GM12891 (cell line): Measurements from ENCODE around the gene TTLL7.

ENCODE experiments used
- PAX5 ChIP-seq: IDR thresholded peaks from 2 replicates; pipeline ENCODE4 v1.6.1; 2011; ENCODE audit warnings: low read length, moderate library complexity, mild to moderate bottlenecking; ENCODE audit not compliant: insufficient read depth, severe bottlenecking
- POLR2A ChIP-seq: IDR thresholded peaks from 2 replicates; pipeline ENCODE4 v1.6.1; 2011; ENCODE audit warnings: low read depth, low read length, control low read depth
- POLR2AphosphoS5 ChIP-seq: IDR thresholded peaks from 2 replicates; pipeline ENCODE4 v1.6.1; 2011; ENCODE audit warnings: low read depth, low read length, control low read depth

GRCh38 chr1:83836543-83836942, 162.4 kb downstream of the TTLL7 start:
- no peak for TF ChIP-seq POLR2A
- no peak for TF ChIP-seq PAX5
- TF ChIP-seq POLR2AphosphoS5: no peak
